HL-60/S4 treated with phorbol 12-myristate 13-acetate at 8.2 ng/mL for 4 days and 3 days (cell line): ENCODE results near the gene SAA2.
"Not testable (repeated sequence)": the region's sequence is repeated elsewhere in the genome, so short reads cannot be mapped to it uniquely, and the experiment has no call there.

Experiments used
- in situ Hi-C: fragments of 300-500 bp; cut with MboI; formaldehyde crosslinking; loops from 2 replicates; pipeline ENCODE4 v1.15.0; 2022; ENCODE audit warnings: low sequenced_read_pairs

The SAA2 gene

DNA sequence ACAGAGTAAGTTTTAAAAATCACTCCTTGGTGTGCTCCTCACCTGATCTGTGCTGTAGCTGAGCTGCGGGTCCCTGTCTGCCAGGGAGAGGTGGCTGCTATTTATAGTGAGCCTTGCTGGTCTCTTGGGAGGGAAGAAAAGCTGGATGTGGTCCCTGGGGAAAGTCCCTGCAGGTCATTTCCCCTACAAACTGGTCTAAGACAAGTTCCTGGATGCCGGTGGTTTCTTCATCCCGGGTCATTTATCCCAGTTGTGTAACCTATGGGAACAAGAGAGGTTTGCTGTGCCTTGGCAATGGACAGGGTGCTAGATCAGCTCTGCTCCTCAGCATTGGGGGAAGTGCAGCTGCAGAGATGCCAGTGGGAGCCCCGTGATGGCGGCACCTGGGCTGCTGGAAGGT is at the start of gene SAA2:
TSS of gene SAA2 (minus strand) at position 108 of the 400 bp plus-strand sequence. CDS start 657 bp downstream, outside the sequence.
- in situ Hi-C loops: no loop called here

GRCh38 chr11:18295316-18295715 is 46.8 kb upstream of the SAA2 start:
- in situ Hi-C loops: no loop called here

DNA sequence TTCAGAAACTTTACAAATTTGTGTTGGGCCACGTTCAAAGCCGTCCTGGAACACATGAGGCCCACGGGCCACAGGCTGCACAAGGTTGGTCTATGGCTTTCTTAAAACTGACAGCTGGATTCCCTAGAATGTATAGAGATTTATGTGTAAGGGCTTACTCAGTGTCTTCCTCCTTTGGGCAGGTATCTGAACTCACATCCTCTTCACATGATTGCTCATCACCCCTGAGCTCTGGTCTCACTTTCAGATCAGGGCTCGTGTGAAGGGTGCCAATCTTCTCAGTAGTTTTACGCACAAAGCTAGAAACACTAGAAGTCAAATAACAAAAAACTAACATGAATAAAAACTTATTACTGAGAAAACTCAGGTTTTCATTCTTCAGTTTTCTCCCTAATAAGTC is 46.4 kb upstream of the SAA2 start:
- in situ Hi-C loops: no loop called here

DNA sequence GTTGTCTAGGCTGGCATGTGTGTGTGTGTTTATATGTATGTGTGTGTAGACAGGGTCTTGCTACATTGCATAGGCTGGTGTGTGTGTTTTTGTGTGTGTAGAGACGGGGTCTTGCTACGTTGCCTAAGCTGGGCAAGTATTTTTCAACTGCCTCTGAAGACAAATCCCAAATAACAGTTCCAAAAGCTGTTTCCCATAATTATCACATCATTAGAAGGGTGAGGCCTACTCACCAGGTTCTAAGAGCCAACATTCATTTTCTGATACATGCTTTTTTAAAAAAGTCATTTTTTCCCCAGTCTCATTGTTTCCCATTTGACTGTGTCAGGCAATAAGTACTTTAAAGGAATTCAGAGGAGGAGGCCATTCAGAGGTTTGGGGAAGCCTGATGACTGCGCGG is 40.4 kb upstream of the SAA2 start:
- in situ Hi-C loops: no loop called here

- in situ Hi-C loops: no loop called here
These were observed 37.4 kb upstream of the SAA2 start for GRCh38 chr11:18285841-18286240.

GRCh38 chr11:18282626-18283025 is 34.2 kb upstream of the SAA2 start:
- in situ Hi-C loops: no loop called here

DNA sequence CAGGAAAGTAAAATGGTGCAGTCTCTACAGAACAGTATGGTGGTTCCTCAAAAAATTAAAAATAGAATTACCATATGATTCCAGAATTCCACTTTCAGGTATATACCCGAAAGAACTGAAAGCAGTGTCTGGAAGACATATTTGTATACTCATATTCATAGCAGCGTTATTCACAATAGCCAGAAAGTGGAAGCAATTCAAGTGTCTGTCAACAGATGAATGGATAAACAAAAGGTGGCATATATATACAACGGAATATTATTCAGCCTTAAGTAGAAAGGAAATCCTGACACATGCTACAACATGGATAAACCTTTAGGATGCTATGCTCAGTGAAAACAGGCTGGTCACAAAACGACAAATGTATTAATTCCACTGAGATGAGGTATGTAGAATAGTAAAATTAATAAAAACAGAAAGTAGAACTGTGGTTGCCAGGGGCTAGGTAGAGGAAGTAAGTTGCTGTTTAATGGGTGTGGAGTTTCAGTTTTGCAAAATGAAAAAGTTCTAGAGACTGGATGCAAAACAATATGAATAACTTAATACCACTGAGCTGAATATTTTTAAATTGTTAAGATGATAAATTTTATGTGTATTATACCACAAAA is 32.1 kb upstream of the SAA2 start:
- in situ Hi-C loops: no loop called here

- in situ Hi-C loops: no loop called here
These were observed 29.2 kb upstream of the SAA2 start for GRCh38 chr11:18277565-18278271.

- in situ Hi-C loops: no loop called here
These were observed 22.7 kb upstream of the SAA2 start for GRCh38 chr11:18271206-18271605.

DNA sequence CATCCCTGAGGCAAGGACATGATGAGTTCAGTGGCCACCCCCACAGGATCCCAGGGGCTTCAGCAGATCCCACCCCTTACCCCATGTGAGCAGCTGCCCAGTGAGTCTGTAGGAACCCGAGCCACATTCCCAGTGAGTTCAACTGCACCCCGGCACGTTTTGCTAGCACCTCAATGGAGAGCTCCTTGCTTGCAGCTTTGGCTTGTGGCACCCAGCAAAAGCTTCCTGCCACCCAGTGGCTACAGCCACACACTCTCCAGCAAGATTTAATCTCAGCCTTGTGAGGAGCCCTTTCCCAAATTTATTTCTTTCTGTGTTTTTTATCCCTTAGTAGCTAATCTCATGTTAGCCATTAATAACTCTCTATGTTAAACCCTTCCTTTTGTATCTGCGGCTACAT is 21.6 kb upstream of the SAA2 start:
- in situ Hi-C loops: no loop called here

- in situ Hi-C loops: not testable (repeated sequence)
These were observed 20.8 kb upstream of the SAA2 start for GRCh38 chr11:18269252-18269651.

GRCh38 chr11:18267335-18268133 is 19.1 kb upstream of the SAA2 start:
- in situ Hi-C loops: not testable (repeated sequence)

GRCh38 chr11:18265949-18266348 is 17.5 kb upstream of the SAA2 start, which contains the start of gene SAA1:
SAA1 (plus strand) TSS chr11:18266264; CDS start chr11:18266888, 624 bp downstream.
- in situ Hi-C loops: no loop called here

GRCh38 chr11:18264677-18265555 is 16.4 kb upstream of the SAA2 start:
- in situ Hi-C loops: no loop called here

- in situ Hi-C loops: no loop called here
These were observed 15.6 kb upstream of the SAA2 start for GRCh38 chr11:18264035-18264434.

GRCh38 chr11:18262681-18263350 is 14.3 kb upstream of the SAA2 start:
- in situ Hi-C loops: not testable (repeated sequence)

GRCh38 chr11:18261721-18262120 is 13.3 kb upstream of the SAA2 start:
- in situ Hi-C loops: no loop called here

DNA sequence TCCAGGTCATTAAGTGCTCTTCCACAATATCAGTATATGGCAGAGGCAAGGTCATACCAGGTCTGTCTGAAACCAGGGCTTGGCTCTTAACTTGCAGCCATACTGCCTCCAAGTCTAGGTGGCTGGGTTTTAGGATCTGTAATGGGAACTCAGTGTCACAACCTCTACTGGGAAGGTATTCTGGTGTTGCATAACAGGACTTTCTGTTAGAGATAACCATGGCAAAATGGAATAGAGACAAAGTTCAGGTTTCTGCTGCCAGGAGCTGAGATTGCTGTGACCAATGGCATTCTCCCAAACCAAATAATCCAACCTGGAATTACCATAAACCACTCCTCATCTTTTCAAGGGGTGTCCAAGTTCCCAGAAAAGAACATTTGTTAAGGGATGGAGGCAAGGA is 10.8 kb upstream of the SAA2 start:
- in situ Hi-C loops: no loop called here

DNA sequence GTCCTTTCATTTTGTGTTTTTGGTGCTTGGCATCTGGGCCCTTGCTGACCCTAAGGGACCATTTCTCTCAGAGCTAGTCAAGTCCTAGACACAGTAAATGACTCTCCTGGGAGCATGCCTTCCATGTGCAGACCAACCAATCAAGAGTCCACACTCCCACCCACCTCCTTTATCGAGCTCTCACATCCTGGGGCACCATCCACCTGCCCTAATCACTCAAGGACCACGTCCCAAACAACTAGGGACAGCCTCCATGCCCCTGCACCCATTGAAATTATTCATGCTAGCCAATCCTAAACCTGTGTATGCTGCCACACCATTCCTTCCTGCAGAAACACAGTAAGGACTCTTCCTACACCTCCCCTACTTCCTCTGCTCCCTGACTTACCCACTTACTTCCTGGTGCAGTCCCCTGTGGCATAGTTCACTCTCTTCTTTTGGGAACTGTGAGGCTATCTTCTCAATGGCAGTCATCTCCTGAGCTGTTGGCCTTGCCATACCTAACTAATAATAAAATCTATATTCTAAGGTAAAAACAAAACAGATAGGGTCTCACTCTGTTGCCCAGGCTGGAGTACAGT is 6.4 kb upstream of the SAA2 start:
- in situ Hi-C loops: no loop called here

DNA sequence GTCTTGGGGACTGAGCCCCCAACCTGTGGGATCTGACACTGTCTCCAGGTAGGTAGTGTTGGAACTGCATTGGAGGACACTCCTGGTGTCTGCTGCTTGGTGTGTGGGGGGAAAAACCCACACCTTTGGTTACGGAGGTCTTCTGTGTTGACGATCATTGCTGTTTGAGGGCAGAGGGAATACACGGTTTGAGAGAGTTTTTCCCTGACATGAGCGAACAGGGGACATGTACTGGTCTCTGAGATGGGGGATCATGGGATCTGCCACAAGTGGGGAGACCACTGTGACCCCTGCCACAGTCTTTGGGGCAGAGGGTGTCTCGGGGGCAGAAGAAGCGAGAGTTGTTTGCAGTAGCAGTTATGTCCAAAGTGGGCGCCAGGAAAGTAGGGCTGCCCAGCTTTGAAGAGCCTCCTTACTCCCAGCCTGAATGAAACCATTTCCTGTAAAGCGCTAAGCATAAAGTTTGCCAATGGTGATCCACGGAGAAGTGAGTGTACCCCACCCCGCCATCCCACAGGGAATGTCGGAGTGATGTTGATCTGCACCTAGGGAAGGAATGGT is 5.4 kb upstream of the SAA2 start:
- in situ Hi-C loops: no loop called here
